GM19452 (cell line): ENCODE measurements around the gene NPTX2.
"Not testable (repeated sequence)": the region's sequence is repeated elsewhere in the genome, so short reads cannot be mapped to it uniquely, and the experiment has no call there.

Experiments used
- ATAC-seq: cut with Tn5 transposase; IDR thresholded peaks from one replicate; pipeline ENCODE4 v1.9.1; 2021; ENCODE audit not compliant: unreplicated experiment

NPTX2 gene

GRCh38 chr7:98617051-98617959 lies at the start of gene NPTX2:
NPTX2 (plus strand) TSS chr7:98617285; CDS start chr7:98617462, 177 bp downstream.
- no peak for ATAC-seq

- no peak for ATAC-seq
Measured at GRCh38 chr7:98567991-98568390, 49.1 kb upstream of the NPTX2 start.

GRCh38 chr7:98568891-98569290 lies 48.2 kb upstream of the NPTX2 start:
- no peak for ATAC-seq

- no peak for ATAC-seq
Measured at GRCh38 chr7:98569691-98570337, 47.3 kb upstream of the NPTX2 start.

- ATAC-seq: no peak
Measured at GRCh38 chr7:98571006-98571405, 46.1 kb upstream of the NPTX2 start.

GRCh38 chr7:98571986-98572385 lies 45.1 kb upstream of the NPTX2 start:
- no peak for ATAC-seq

- not testable (repeated sequence) for ATAC-seq
Measured at GRCh38 chr7:98572716-98573115, 44.4 kb upstream of the NPTX2 start.

GRCh38 chr7:98573816-98574215 lies 43.3 kb upstream of the NPTX2 start:
- no peak for ATAC-seq

- no peak for ATAC-seq
Measured at GRCh38 chr7:98575878-98576277, 41.2 kb upstream of the NPTX2 start.

- no peak for ATAC-seq
Measured at GRCh38 chr7:98584830-98585229, 32.3 kb upstream of the NPTX2 start.

GRCh38 chr7:98591926-98592325 lies 25.2 kb upstream of the NPTX2 start:
- ATAC-seq: no peak

- no peak for ATAC-seq
Measured at GRCh38 chr7:98594348-98594747, 22.7 kb upstream of the NPTX2 start.

- no peak for ATAC-seq
Measured at GRCh38 chr7:98594787-98595186, 22.3 kb upstream of the NPTX2 start.

- no peak for ATAC-seq
Measured at GRCh38 chr7:98598846-98599615, 18.1 kb upstream of the NPTX2 start.

- ATAC-seq: no peak
Measured at GRCh38 chr7:98599886-98600285, 17.2 kb upstream of the NPTX2 start.

- no peak for ATAC-seq
Measured at GRCh38 chr7:98602755-98603398, 14.2 kb upstream of the NPTX2 start.

GRCh38 chr7:98603399-98603788 lies 13.7 kb upstream of the NPTX2 start:
- ATAC-seq: no peak

GRCh38 chr7:98613601-98614425 lies 3.3 kb upstream of the NPTX2 start:
- no peak for ATAC-seq

- ATAC-seq: no peak
Measured at GRCh38 chr7:98616381-98617050, 569 bp upstream of the NPTX2 start.

GRCh38 chr7:98617960-98618418 lies 904 bp downstream of the NPTX2 start:
- no peak for ATAC-seq
